CD14-positive monocyte (primary cell): ENCODE results near the gene CAMTA1. TPM values are rescaled to one million over a fixed set of nuclear protein-coding genes. Genes with fewer than 3 reads are reported as not detected.

Experiments used
- DNase-seq, 3 donors: peaks; one replicate each; pipeline ENCODE4 v3.0.0-alpha.2; 2011 to 2022
- H2AFZ ChIP-seq: 2 replicates; pipeline ENCODE4 v1.6.0; 2012; ENCODE audit warnings: mild to moderate bottlenecking, low read depth, low read length, inconsistent platforms; ENCODE audit not compliant: insufficient read depth, poor library complexity, severe bottlenecking
- H3K27ac ChIP-seq, 2 donors: 1 replicate in 1 of 2; 2 replicates in 1 of 2; pipeline ENCODE4 v1.5.1; 2012 to 2013; ENCODE audit warnings: low read length in 2 of 2, control low read depth in 1 of 2, inconsistent platforms in 1 of 2, low read depth in 1 of 2, mild to moderate bottlenecking in 1 of 2
- H3K27me3 ChIP-seq, 2 donors: one replicate each; pipeline versions ENCODE4 v1.6.0 to v1.6.1; 2011 to 2013; ENCODE audit warnings: low read length in 2 of 2; ENCODE audit not compliant: control insufficient read depth in 2 of 2, insufficient read depth in 2 of 2
- H3K36me3 ChIP-seq, 2 donors: replicated peaks in 1 of 2; 1 replicate in 1 of 2; 2 replicates in 1 of 2; pipeline versions ENCODE4 v1.5.1 to v1.6.1; 2012 to 2013; ENCODE audit warnings: low read length in 2 of 2, control low read depth in 1 of 2, inconsistent platforms in 1 of 2, mild to moderate bottlenecking in 1 of 2; ENCODE audit not compliant: insufficient read depth in 2 of 2, control insufficient read depth in 1 of 2
- H3K4me1 ChIP-seq, 2 donors: 1 replicate in 1 of 2; 2 replicates in 1 of 2; pipeline versions ENCODE4 v1.5.1 to v1.6.1; 2012 to 2013; ENCODE audit warnings: low read length in 2 of 2, control low read depth in 1 of 2, inconsistent platforms in 1 of 2, mild to moderate bottlenecking in 1 of 2, moderate library complexity in 1 of 2; ENCODE audit not compliant: insufficient read depth in 2 of 2, control insufficient read depth in 1 of 2
- H3K4me2 ChIP-seq: replicated peaks from 2 replicates; pipeline ENCODE3; 2012; ENCODE audit warnings: low read length, moderate library complexity, mild to moderate bottlenecking; ENCODE audit not compliant: poor library complexity, severe bottlenecking; ENCODE audit errors: extremely low read depth
- H3K4me3 ChIP-seq, 3 experiments: fragments of 200-600 bp in 1 of 3; sonication (generic) in 1 of 3; replicated peaks in 1 of 3; 1 replicate in 2 of 3; 2 replicates in 1 of 3; pipeline ENCODE4 v1.5.1; 2011 to 2013; ENCODE audit warnings: low read length in 3 of 3, mild to moderate bottlenecking in 3 of 3, control low read depth in 2 of 3, low read depth in 2 of 3, inconsistent platforms in 1 of 3, moderate library complexity in 1 of 3
- H3K79me2 ChIP-seq: 2 replicates; pipeline ENCODE4 v1.6.0; 2012; ENCODE audit warnings: mild to moderate bottlenecking, control low read depth, inconsistent platforms, low read length, moderate library complexity; ENCODE audit not compliant: insufficient read depth
- H3K9ac ChIP-seq: 2 replicates; pipeline ENCODE4 v1.6.0; 2017; ENCODE audit warnings: low read length, mild to moderate bottlenecking; ENCODE audit not compliant: insufficient read depth, poor library complexity, severe bottlenecking
- H3K9me3 ChIP-seq, 2 donors: replicated peaks in 1 of 2; 1 replicate in 1 of 2; 2 replicates in 1 of 2; pipeline versions ENCODE4 v1.5.1 to v1.6.1; 2012 to 2013; ENCODE audit warnings: low read length in 2 of 2, control low read depth in 1 of 2; ENCODE audit not compliant: control insufficient read depth in 1 of 2, insufficient read depth in 1 of 2
- H4K20me1 ChIP-seq: 2 replicates; pipeline ENCODE4 v1.6.0; 2012; ENCODE audit warnings: mild to moderate bottlenecking, low read length, control low read depth, moderate library complexity; ENCODE audit not compliant: insufficient read depth
- H3K27ac Mint-ChIP-seq, 7 donors: one replicate each; pipeline ENCODE4 v1.8.0; 2020; ENCODE audit warnings: mild to moderate bottlenecking in 7 of 7, mixed read lengths in 7 of 7, moderate library complexity in 6 of 7, inconsistent platforms in 2 of 7
- H3K27me3 Mint-ChIP-seq, 3 donors: one replicate each; pipeline ENCODE4 v1.8.0; 2021 to 2022; ENCODE audit warnings: low read depth in 3 of 3, mild to moderate bottlenecking in 3 of 3, mixed read lengths in 3 of 3, moderate library complexity in 3 of 3, inconsistent platforms in 1 of 3
- H3K36me3 Mint-ChIP-seq, 2 donors: one replicate each; pipeline ENCODE4 v1.8.0; 2020; ENCODE audit warnings: mixed read lengths in 2 of 2, inconsistent platforms in 1 of 2, mild to moderate bottlenecking in 1 of 2
- H3K4me1 Mint-ChIP-seq: one replicate; pipeline ENCODE4 v1.8.0; 2020; ENCODE audit warnings: mild to moderate bottlenecking, mixed read lengths
- H3K4me3 Mint-ChIP-seq, 2 donors: one replicate each; pipeline ENCODE4 v1.8.0; 2020; ENCODE audit warnings: mild to moderate bottlenecking in 2 of 2, mixed read lengths in 2 of 2, moderate library complexity in 1 of 2
- H3K9me3 Mint-ChIP-seq, 7 donors: one replicate each; pipeline ENCODE4 v1.8.0; 2020 to 2022; ENCODE audit warnings: mixed read lengths in 7 of 7, mild to moderate bottlenecking in 6 of 7, moderate library complexity in 6 of 7, inconsistent platforms in 2 of 7
- CTCF ChIP-seq: fragments of 200-600 bp; IDR thresholded peaks from one replicate; pipeline ENCODE4 v1.8.0; 2022; ENCODE audit warnings: antibody characterized with exemption, mild to moderate bottlenecking
- WGBS: methylation state at CpG from one replicate; pipeline ENCODE4 v1.1.5; 2013; ENCODE audit warnings: missing lambda C conversion rate; ENCODE audit not compliant: insufficient coverage; 5-methylcytosine and 5-hydroxymethylcytosine counted together
- intact Hi-C, 2 donors: fragments of 100-400 bp; cut with micrococcal nuclease; formaldehyde crosslinking; loops; one replicate each; pipeline versions ENCODE4 v1.15.0 to v1.15.1; 2023
- polyA plus RNA-seq, 3 donors: library from polyadenylated mRNA; depleted of rRNA in 1 of 3; unstranded in 2 of 3; stranded (reverse) in 1 of 3; fragments of 300-500 nt in 2 of 3; fragments of >200 nt in 1 of 3; fragmentation: Illumina TruSeq in 2 of 3; gene quantifications; 1 replicate in 2 of 3; 2 replicates in 1 of 3; pipeline ENCODE4 v1.2.3, GENCODE V29; 2012 to 2021

The CAMTA1 gene
- polyA plus RNA-seq, 3 donors: 52.0 to 89.6 (median 78.3) TPM

- H3K4me3 ChIP-seq: no peak overlapping the region
- H3K4me1 Mint-ChIP-seq: no peaks in the 10 kb centered on the region
- H3K27ac ChIP-seq: no peak overlapping the region
- 85% methylated on average over 26 of the region's 32 CpGs for WGBS
- H2AFZ ChIP-seq: no peak overlapping the region
- H4K20me1 ChIP-seq: no peaks in the 10 kb centered on the region
- no peaks in the 10 kb centered on the region for H3K79me2 ChIP-seq
- H3K4me3 Mint-ChIP-seq: no peak overlapping the region
- H3K4me2 ChIP-seq: no peak overlapping the region
- H3K27ac Mint-ChIP-seq: no peak overlapping the region
- TF ChIP-seq CTCF: no peak
- H3K36me3 Mint-ChIP-seq: no peaks in the 10 kb centered on the region
- no peaks in the 10 kb centered on the region for H3K27me3 ChIP-seq
- H3K4me1 ChIP-seq: no peaks in the 10 kb centered on the region
- peaks cover 0 to 2% (median 0%) of the 10 kb centered on the region in 7 donors for H3K9me3 Mint-ChIP-seq
- H3K27me3 Mint-ChIP-seq: peaks cover 0 to 10% (median 4%) of the 10 kb centered on the region in 3 donors
- H3K9me3 ChIP-seq: no peaks in the 10 kb centered on the region
- intact Hi-C loops: no loop called here
- DNase-seq: no peak
- no peaks in the 10 kb centered on the region for H3K36me3 ChIP-seq
- no peak overlapping the region for H3K9ac ChIP-seq
Measured at GRCh38 chr1:7062346-7063061, 277.2 kb downstream of the CAMTA1 start.

GRCh38 chr1:7063981-7064380 is 278.7 kb downstream of the CAMTA1 start:
- intact Hi-C loops: no loop called here
- Mint-ChIP-seq H3K4me1 (no peaks in the 10 kb centered on the region), H3K9me3 (peaks cover 0 to 2% (median 0%) of the 10 kb centered on the region in 7 donors), H3K4me3 (no peak overlapping the region), H3K36me3 (no peaks in the 10 kb centered on the region), H3K27ac (no peak overlapping the region), H3K27me3 (peaks cover 3 to 10% (median 4%) of the 10 kb centered on the region in 3 donors)
- DNase-seq: no peak
- Histone ChIP-seq H3K79me2 (no peaks in the 10 kb centered on the region), H3K4me1 (no peaks in the 10 kb centered on the region), H3K9me3 (no peaks in the 10 kb centered on the region), H3K4me2 (no peak overlapping the region), H4K20me1 (no peaks in the 10 kb centered on the region), H3K27ac (no peak overlapping the region), H3K36me3 (no peaks in the 10 kb centered on the region), H3K27me3 (peaks cover 0 to 2% of the 10 kb centered on the region in 2 donors), H3K9ac (no peak overlapping the region), H3K4me3 (no peak overlapping the region), H2AFZ (no peak overlapping the region)
- TF ChIP-seq CTCF: no peak
- WGBS: no CpG with 5 or more reads among the region's 1 CpG
